ENCODE data around the gene LRIG3.

LRIG3 gene

GRCh38 chr12:58961166-58961565, 40.9 kb upstream of the LRIG3 start:
- H3K27ac ChIP-seq (replicated peaks): no peak overlapping the region
- no peaks in the 10 kb centered on the region for H3K27me3 ChIP-seq (ENCODE audit: insufficient read depth, poor library complexity, severe bottlenecking)
- no peak overlapping the region for H3K4me3 ChIP-seq (replicated peaks; ENCODE audit: insufficient read depth, low read length)
- no peak for DNase-seq (ENCODE audit: low read depth in 1 of 2, low spot score in 1 of 2)
- TF ChIP-seq CTCF (IDR thresholded peaks at IDR 0.05; ENCODE audit: insufficient read depth, low read length): no peak
- no peak for TF ChIP-seq REST (IDR thresholded peaks at IDR 0.05; ENCODE audit: insufficient replicate concordance, low read depth)
- TF ChIP-seq POLR2AphosphoS5 (IDR thresholded peaks at IDR 0.05; ENCODE audit: low read depth): no peak
- TF ChIP-seq SPI1 (IDR thresholded peaks at IDR 0.05; ENCODE audit: borderline replicate concordance, low read depth): no peak
- no peak for TF ChIP-seq GABPA (IDR thresholded peaks at IDR 0.05; ENCODE audit: low read depth)

- no peak overlapping the region for H3K4me3 ChIP-seq (replicated peaks; ENCODE audit: insufficient read depth, low read length)
- TF ChIP-seq GABPA (IDR thresholded peaks at IDR 0.05; ENCODE audit: low read depth): no peak
- no peak for TF ChIP-seq CTCF (IDR thresholded peaks at IDR 0.05; ENCODE audit: insufficient read depth, low read length)
- TF ChIP-seq SPI1 (IDR thresholded peaks at IDR 0.05; ENCODE audit: borderline replicate concordance, low read depth): no peak
- TF ChIP-seq POLR2AphosphoS5 (IDR thresholded peaks at IDR 0.05; ENCODE audit: low read depth): no peak
- no peak for TF ChIP-seq REST (IDR thresholded peaks at IDR 0.05; ENCODE audit: insufficient replicate concordance, low read depth)
Observed at GRCh38 chr12:58959639-58960300, 39.5 kb upstream of the LRIG3 start.

GRCh38 chr12:58957298-58957697, 37.0 kb upstream of the LRIG3 start:
- no peak overlapping the region for H3K27ac ChIP-seq (replicated peaks)
- H3K4me3 ChIP-seq (replicated peaks; ENCODE audit: insufficient read depth, low read length): no peak overlapping the region
- no peaks in the 10 kb centered on the region for H3K27me3 ChIP-seq (ENCODE audit: insufficient read depth, poor library complexity, severe bottlenecking)
- DNase-seq (ENCODE audit: low read depth in 1 of 2, low spot score in 1 of 2): no peak
- TF ChIP-seq REST (IDR thresholded peaks at IDR 0.05; ENCODE audit: insufficient replicate concordance, low read depth) (no peak), POLR2AphosphoS5 (IDR thresholded peaks at IDR 0.05; ENCODE audit: low read depth) (no peak), CTCF (IDR thresholded peaks at IDR 0.05; ENCODE audit: insufficient read depth, low read length) (no peak), SPI1 (IDR thresholded peaks at IDR 0.05; ENCODE audit: borderline replicate concordance, low read depth) (no peak), GABPA (IDR thresholded peaks at IDR 0.05; ENCODE audit: low read depth) (no peak)

More at GRCh38 chr12:58959639-58960300, 39.5 kb upstream of the LRIG3 start:
- DNase-seq (ENCODE audit: low read depth in 1 of 2, low spot score in 1 of 2): no peak
- H3K27me3 ChIP-seq (ENCODE audit: insufficient read depth, poor library complexity, severe bottlenecking): no peaks in the 10 kb centered on the region
- no peak overlapping the region for H3K27ac ChIP-seq (replicated peaks)
